Measurements from ENCODE around the gene FSIP1.

The FSIP1 gene

GRCh38 chr15:39580117-39580484, 202.5 kb downstream of the FSIP1 start:
- no peak for DNase-seq

GRCh38 chr15:39579487-39580116, 203.0 kb downstream of the FSIP1 start:
- DNase-seq = no peak

- no peak for DNase-seq
These were observed 203.7 kb downstream of the FSIP1 start for GRCh38 chr15:39578851-39579486.

- no peak for DNase-seq
These were observed 207.5 kb downstream of the FSIP1 start for GRCh38 chr15:39575180-39575579.

GRCh38 chr15:39574427-39574826, 208.2 kb downstream of the FSIP1 start:
- DNase-seq = no peak

- no peak for DNase-seq
These were observed 208.8 kb downstream of the FSIP1 start for GRCh38 chr15:39573844-39574243.

- DNase-seq = no peak
These were observed 209.4 kb downstream of the FSIP1 start for GRCh38 chr15:39573287-39573686.

- no peak for DNase-seq
These were observed 216.8 kb downstream of the FSIP1 start for GRCh38 chr15:39565851-39566250.

GRCh38 chr15:39564972-39565665, 217.5 kb downstream of the FSIP1 start:
- no peak for DNase-seq

GRCh38 chr15:39558421-39558820, 224.2 kb downstream of the FSIP1 start:
- DNase-seq = no peak

GRCh38 chr15:39556461-39556860, 226.2 kb downstream of the FSIP1 start:
- DNase-seq = no peak

GRCh38 chr15:39555885-39556284, 226.8 kb downstream of the FSIP1 start:
- no peak for DNase-seq

GRCh38 chr15:39554746-39555387, 227.8 kb downstream of the FSIP1 start:
- DNase-seq = no peak

GRCh38 chr15:39553947-39554693, 228.5 kb downstream of the FSIP1 start:
- no peak for DNase-seq

GRCh38 chr15:39552556-39552955, 230.1 kb downstream of the FSIP1 start:
- no peak for DNase-seq

GRCh38 chr15:39551476-39551875, 231.2 kb downstream of the FSIP1 start:
- DNase-seq = no peak
